NCI-H524 (cell line): ENCODE measurements around the gene NDC1.
"Not testable (repeated sequence)": the region's sequence is repeated elsewhere in the genome, so short reads cannot be mapped to it uniquely, and the experiment has no call there.

Experiments used
- DNase-seq, 2 experiments: peaks; one replicate each; lab custom pipeline; 2025; lab: John Stamatoyannopoulos, UW

Gene NDC1

GRCh38 chr1:53837924-53838653 lies at the start of gene NDC1:
NDC1 (minus strand) TSS chr1:53838296; CDS start chr1:53838261, 35 bp downstream.
- DNase-seq = peak; percentile 92 to 96

GRCh38 chr1:53883600-53883999 lies 45.5 kb upstream of the NDC1 start:
- DNase-seq = not testable (repeated sequence)

- DNase-seq = not testable (repeated sequence)
Measured at GRCh38 chr1:53881853-53882252, 43.8 kb upstream of the NDC1 start.

- DNase-seq = peak in 1 of 2 experiments; percentile 53
Measured at GRCh38 chr1:53878492-53879105, 40.5 kb upstream of the NDC1 start.

GRCh38 chr1:53875150-53875549 lies 37.1 kb upstream of the NDC1 start:
- not testable (repeated sequence) for DNase-seq

- DNase-seq = no peak
Measured at GRCh38 chr1:53871773-53872484, 33.8 kb upstream of the NDC1 start.

GRCh38 chr1:53871221-53871620 lies 33.1 kb upstream of the NDC1 start:
- DNase-seq = no peak

- DNase-seq = no peak
Measured at GRCh38 chr1:53869454-53870117, 31.5 kb upstream of the NDC1 start.

- no peak for DNase-seq
Measured at GRCh38 chr1:53868565-53868964, 30.5 kb upstream of the NDC1 start.

- no peak for DNase-seq
Measured at GRCh38 chr1:53862507-53862906, 24.4 kb upstream of the NDC1 start.

- DNase-seq = peak; percentile 6 to 56
Measured at GRCh38 chr1:53860967-53861411, 22.9 kb upstream of the NDC1 start.

- peak in 1 of 2 experiments; percentile 33 for DNase-seq
Measured at GRCh38 chr1:53851571-53852285, 13.6 kb upstream of the NDC1 start.

GRCh38 chr1:53850082-53850673 lies 12.1 kb upstream of the NDC1 start:
- no peak for DNase-seq

- DNase-seq = no peak
Measured at GRCh38 chr1:53847980-53848379, 9.9 kb upstream of the NDC1 start.

- no peak for DNase-seq
Measured at GRCh38 chr1:53842347-53842746, 4.3 kb upstream of the NDC1 start.

GRCh38 chr1:53838654-53838974 lies 518 bp upstream of the NDC1 start:
- DNase-seq = no peak

GRCh38 chr1:53837646-53837923 lies 511 bp downstream of the NDC1 start:
- no peak for DNase-seq

GRCh38 chr1:53835491-53835890 lies 2.6 kb downstream of the NDC1 start:
- DNase-seq = no peak

- DNase-seq = no peak
Measured at GRCh38 chr1:53834776-53835175, 3.3 kb downstream of the NDC1 start.

- no peak for DNase-seq
Measured at GRCh38 chr1:53833393-53833792, 4.7 kb downstream of the NDC1 start.

- DNase-seq = peak; percentile 5 to 23
Measured at GRCh38 chr1:53826367-53826766, 11.7 kb downstream of the NDC1 start.

GRCh38 chr1:53825306-53825705 lies 12.8 kb downstream of the NDC1 start:
- no peak for DNase-seq
